Gastroesophageal sphincter (tissue), 3 donors: ENCODE results near the gene DRGX.

Experiments
- CTCF ChIP-seq, 4 experiments: fragments of 200-600 bp in 2 of 4; fragments of 450-650 bp in 2 of 4; sonication (generic) in 1 of 4; IDR thresholded peaks; one replicate each; pipeline ENCODE4 v1.5.1; 2017 to 2019; ENCODE audit warnings: antibody characterized with exemption in 4 of 4, mild to moderate bottlenecking in 2 of 4, moderate library complexity in 2 of 4
- POLR2AphosphoS5 ChIP-seq: sonication (generic); formaldehyde crosslinking; IDR thresholded peaks from one replicate; pipeline ENCODE4 v1.6.1; 2017; ENCODE audit warnings: antibody characterized with exemption

- no peak for TF ChIP-seq CTCF (IDR thresholded peaks at IDR 0.05)
- TF ChIP-seq POLR2AphosphoS5 = no peak
Measured at GRCh38 chr10:49320191-49320590, 75.7 kb downstream of the DRGX start.
